GM12872 (cell line): ENCODE measurements around the gene DDAH2.

Experiments used
- CTCF ChIP-seq: IDR thresholded peaks from 3 replicates; pipeline ENCODE4 v1.5.1; 2011; ENCODE audit warnings: low read depth, mild to moderate bottlenecking, low read length, moderate library complexity; ENCODE audit not compliant: insufficient read depth

Gene DDAH2

GRCh38 chr6:31727717-31728671 lies 1.1 kb downstream of the DDAH2 start:
- no peak for TF ChIP-seq CTCF

GRCh38 chr6:31727034-31727716 lies 1.9 kb downstream of the DDAH2 start:
- TF ChIP-seq CTCF = no peak

GRCh38 chr6:31725502-31726350 lies 3.4 kb downstream of the DDAH2 start:
- no peak for TF ChIP-seq CTCF

- no peak for TF ChIP-seq CTCF
Measured at GRCh38 chr6:31723980-31724691, 5.0 kb downstream of the DDAH2 start.

GRCh38 chr6:31723245-31723979 lies 5.7 kb downstream of the DDAH2 start, which contains the start of gene MPIG6B:
MPIG6B (plus strand) TSS chr6:31723373; CDS start chr6:31723384, 11 bp downstream.
- TF ChIP-seq CTCF = no peak

GRCh38 chr6:31722173-31722572 lies 6.9 kb downstream of the DDAH2 start:
- no peak for TF ChIP-seq CTCF
